GM18498 (cell line): ENCODE results near the gene ST6GALNAC4.
"Not testable (repeated sequence)": the region's sequence is repeated elsewhere in the genome, so short reads cannot be mapped to it uniquely, and the experiment has no call there.

Experiments used
- ATAC-seq: cut with Tn5 transposase; IDR thresholded peaks from one replicate; pipeline ENCODE4 v1.9.1; 2021; ENCODE audit warnings: mild to moderate bottlenecking, moderate library complexity; ENCODE audit not compliant: unreplicated experiment

ST6GALNAC4 gene

GRCh38 chr9:127874301-127875221, 42.3 kb downstream of the ST6GALNAC4 start:
- no peak for ATAC-seq

GRCh38 chr9:127873886-127874285, 43.0 kb downstream of the ST6GALNAC4 start:
- ATAC-seq = no peak

GRCh38 chr9:127873223-127873691, 43.6 kb downstream of the ST6GALNAC4 start:
- no peak for ATAC-seq

- no peak for ATAC-seq
Measured at GRCh38 chr9:127872369-127873222, 44.2 kb downstream of the ST6GALNAC4 start.

GRCh38 chr9:127871531-127871930, 45.3 kb downstream of the ST6GALNAC4 start:
- ATAC-seq = no peak

GRCh38 chr9:127870887-127871286, 46.0 kb downstream of the ST6GALNAC4 start:
- ATAC-seq = no peak

GRCh38 chr9:127870153-127870491, 46.7 kb downstream of the ST6GALNAC4 start:
- not testable (repeated sequence) for ATAC-seq

- peak; percentile 73 for ATAC-seq
Measured at GRCh38 chr9:127869310-127870152, 47.3 kb downstream of the ST6GALNAC4 start.

- no peak for ATAC-seq
Measured at GRCh38 chr9:127868278-127868902, 48.5 kb downstream of the ST6GALNAC4 start.

- ATAC-seq = no peak
Measured at GRCh38 chr9:127867356-127868277, 49.2 kb downstream of the ST6GALNAC4 start.

- no peak for ATAC-seq
Measured at GRCh38 chr9:127866535-127866934, 50.3 kb downstream of the ST6GALNAC4 start.

- no peak for ATAC-seq
Measured at GRCh38 chr9:127865645-127866464, 51.0 kb downstream of the ST6GALNAC4 start.

- ATAC-seq = no peak
Measured at GRCh38 chr9:127863191-127863621, 53.6 kb downstream of the ST6GALNAC4 start.

GRCh38 chr9:127862075-127863011, 54.5 kb downstream of the ST6GALNAC4 start:
- no peak for ATAC-seq

- ATAC-seq = no peak
Measured at GRCh38 chr9:127860779-127861178, 56.1 kb downstream of the ST6GALNAC4 start.

- ATAC-seq = no peak
Measured at GRCh38 chr9:127860260-127860659, 56.6 kb downstream of the ST6GALNAC4 start.

GRCh38 chr9:127858041-127858512, 58.8 kb downstream of the ST6GALNAC4 start:
- no peak for ATAC-seq
